IPS-NIHi11 (cell line): ENCODE measurements around the gene MSI2.

Source experiments
- DNase-seq: peaks from one replicate; pipeline ENCODE4 v3.0.0; 2012; ENCODE audit warnings: mixed read lengths, low spot score

Gene MSI2

DNA sequence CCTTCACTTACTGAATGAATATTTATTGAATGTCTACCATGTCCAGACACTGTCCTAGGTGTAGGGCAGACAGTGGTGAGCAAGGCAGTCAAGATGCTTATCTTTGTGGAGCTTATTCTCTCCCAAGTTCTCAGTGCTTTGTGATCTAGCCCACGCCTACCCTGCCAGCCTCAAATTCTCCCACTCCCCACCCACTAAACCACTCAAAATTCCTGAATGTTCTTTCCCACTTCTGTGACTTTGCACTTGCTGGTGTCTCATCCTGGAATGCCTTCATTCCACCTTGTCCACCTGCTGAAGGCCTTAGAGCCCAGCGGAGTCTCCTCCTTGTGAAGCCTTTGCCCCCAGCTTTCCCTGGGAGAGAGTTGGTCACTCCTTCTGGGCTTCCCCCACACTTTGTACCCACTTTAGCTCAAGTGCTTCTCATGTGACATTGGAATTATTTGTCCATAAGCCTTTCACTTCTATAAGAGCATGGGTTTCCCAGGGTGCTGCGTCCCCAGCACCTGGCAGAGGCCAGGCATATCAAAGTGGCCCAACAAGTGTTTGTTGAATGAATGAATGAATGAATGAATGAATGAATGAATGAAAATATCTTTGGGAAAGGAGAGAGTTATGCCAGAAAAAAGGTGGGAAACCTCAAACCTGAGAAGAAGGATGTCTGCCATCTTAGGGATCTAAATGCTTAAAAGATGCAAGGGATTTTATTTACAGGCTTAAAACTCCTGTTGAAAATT lies 465.8 kb downstream of the MSI2 start:
- no peak for DNase-seq

DNA sequence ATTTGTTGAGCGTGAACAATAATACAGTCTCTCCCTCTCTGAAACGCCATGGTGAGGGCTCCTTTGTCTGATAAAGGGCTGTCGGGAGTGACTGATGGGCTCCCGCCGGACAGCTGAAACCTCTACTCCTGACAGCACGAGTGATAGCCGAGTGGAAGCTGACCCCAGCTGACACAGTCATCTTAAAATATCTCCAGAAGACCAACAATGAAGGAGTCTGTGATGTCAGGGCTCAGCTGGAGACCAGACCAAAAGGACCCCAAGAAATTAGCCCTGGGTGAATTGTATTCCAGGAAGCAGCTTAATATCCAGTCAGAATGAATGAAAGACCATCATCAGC lies 466.4 kb downstream of the MSI2 start:
- no peak for DNase-seq

DNA sequence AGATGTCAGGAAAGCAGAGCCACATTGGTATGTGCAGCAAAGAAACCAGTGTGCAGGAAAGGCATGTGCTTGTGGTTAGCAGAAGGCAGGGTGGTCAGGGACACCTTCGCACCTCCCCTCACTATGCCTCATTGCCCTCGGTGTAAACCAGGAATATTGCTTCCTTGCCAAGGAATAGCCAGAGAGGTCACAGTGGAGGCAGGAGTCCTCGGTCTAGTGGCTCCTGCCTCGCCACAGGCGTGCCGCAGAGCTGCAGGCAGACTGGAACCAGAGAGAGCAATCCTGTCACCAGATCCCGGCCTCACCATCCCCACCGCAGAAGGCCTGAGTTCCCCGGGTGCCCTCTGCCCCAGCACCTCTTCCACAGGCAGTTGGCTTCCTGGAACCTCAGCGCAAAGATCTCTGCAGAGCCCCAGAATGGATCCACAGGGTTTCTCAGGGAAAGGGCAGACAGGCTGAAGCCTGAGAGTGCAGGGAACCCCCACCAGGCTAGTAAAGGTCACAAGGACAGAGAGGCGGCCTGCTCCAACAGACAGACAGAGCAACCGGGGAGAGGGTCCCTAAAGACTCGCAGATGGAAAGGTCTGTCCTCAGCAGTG lies 467.2 kb downstream of the MSI2 start:
- DNase-seq = no peak

DNA sequence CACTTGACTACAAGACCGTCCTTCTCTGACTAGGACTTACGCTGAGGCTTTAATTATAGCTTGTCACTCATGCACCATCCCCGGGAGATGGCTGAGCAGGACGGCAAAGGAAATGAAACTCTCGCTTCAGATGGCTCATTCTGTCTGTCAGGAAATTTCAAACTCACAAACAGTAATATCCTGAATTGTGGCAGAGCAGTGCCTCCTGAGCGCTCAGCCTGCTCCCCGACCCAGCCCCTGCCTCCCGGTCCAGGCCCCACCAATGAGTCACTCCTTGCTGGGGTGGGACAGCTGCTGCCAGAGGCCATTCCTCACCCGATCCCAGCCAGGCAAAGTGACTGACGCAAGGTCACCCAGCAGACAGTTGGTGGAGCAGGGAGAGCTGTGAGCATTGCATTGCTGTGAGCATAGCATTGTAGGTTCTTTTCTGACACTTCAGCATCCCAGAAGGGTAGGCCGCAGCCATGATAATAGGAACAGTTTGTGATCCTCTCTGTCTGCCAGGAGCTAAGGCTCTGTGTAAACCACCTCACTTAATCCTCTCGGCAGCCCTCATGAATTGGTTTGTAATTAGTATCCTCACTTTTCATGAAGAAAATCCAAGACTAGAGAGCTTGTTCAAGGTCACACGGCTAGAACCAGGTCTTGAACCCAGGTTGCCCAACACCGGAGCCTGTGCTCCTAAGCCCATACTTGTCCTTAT lies 467.9 kb downstream of the MSI2 start:
- peak; percentile 31 for DNase-seq

DNA sequence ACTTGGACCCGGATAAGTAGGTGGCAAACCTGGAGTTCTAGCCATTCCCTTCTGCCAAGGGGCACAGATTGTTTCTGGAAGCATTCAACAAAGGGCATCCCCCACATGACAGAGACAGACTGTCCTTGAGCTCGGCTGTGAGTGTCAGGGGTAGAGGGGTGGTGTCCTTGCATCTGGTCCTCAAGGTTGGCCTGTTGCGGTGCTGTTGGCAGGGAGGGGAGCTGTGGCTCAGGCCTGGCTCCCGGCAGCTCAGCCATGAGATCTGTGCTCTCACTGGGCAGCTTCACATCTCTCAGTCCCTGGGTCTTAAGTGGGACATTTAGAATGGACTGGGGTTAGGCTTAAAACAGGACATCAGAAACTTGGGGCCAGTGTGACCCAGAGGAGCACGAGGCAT lies 468.4 kb downstream of the MSI2 start:
- no peak for DNase-seq

DNA sequence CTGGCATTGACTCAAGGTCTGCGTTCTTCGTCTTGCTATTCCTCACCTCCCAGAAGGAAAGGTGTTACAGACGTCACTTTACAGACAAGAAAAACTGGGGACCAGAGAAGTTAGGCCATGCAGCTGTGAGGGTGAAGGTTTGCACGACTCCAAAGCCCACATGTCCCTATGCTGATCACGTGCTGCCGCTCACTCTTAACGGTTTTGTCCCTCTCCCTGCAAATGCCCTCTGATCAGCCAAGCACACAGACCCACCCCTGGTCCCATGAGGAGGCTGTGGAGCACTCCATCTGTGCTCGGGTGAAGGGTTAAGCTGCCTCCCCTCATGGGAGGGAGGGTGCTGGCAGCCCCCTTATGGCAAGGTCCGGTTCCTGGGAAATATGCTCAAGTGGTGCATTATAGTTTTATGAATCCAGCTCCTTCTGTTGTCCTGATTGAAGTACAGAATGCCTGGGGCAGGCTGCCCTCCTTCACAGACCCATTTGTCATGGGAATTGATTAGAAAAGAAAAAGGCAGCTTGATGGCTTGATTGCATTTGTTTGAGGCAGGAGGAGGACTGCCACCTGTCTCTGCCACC lies 470.0 kb downstream of the MSI2 start:
- DNase-seq = no peak

DNA sequence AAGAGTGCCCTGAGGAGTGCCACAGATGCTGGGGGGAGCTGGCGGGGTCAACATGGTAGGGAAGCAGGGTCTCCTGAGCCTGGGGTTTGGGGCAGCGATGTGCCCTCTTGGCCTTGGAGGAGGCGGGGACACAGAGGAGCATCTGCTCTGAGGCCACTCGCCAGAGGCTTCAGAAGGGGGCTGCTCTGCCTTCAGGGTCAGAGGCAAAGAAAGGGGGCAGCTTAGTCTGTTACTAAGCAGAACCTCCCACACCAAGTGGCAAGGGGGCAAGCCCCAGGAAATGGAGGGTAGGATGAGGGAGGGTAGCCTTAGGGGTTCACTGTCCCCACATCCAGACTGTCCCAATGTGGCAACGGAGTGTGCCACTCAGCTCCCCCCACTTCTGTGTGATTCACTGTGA lies 470.5 kb downstream of the MSI2 start:
- DNase-seq = no peak

DNA sequence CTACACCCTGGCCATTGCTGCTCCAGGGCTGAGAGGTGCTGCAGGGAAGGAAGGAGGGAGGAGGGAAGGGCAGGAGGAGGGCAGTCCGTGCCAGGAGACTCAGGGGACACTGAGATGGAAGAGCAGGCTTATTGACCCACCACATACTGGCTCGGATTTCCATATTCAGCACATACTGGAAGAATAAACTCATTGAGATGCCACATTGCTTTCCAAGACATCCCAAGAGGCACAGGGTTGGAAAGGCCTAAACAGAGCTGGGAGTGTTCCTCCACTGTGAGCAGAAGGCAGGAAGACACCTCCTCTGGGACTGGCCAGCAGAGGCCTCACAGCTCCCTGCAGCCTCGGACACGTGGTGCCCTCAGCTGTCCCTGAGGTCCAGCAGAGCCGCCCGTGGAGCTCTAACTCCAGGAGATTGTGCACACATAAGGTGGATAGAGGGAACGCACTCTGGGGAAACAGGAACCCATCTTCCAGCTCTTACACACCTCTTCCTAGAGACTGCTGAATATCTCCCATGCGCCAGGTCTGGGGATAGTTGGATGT lies 471.4 kb downstream of the MSI2 start:
- DNase-seq = no peak

DNA sequence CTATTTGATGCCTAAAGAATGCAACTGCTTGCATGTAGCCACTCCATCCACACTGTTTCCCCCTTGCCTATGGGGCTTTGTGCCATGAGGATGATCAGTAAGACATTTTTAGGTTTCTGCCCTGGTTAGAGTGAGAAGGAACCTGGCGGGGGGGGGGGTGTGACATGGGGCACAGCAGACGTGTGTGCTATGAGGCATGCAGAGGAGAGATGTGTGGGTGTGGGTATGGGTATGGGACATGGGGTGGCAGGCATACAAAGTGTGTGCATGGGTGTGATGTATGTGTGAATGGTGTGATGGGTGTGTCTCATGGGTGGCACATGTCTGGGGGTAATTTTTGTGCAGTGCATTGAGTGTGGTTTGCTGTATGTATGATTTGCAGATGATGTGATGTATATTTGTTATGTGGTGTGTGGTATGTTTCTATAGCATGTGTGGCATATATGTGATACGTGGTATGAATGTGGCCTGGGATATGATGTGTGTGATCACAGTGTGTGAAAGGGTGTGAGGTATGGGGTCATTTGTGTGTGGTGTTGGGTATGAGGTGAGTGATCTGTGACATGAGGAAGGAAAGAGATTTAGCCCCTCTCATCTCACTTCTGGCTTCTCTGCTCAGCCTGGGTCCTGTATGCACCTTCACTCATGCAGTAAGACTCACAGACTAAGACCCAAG lies 473.8 kb downstream of the MSI2 start:
- no peak for DNase-seq

DNA sequence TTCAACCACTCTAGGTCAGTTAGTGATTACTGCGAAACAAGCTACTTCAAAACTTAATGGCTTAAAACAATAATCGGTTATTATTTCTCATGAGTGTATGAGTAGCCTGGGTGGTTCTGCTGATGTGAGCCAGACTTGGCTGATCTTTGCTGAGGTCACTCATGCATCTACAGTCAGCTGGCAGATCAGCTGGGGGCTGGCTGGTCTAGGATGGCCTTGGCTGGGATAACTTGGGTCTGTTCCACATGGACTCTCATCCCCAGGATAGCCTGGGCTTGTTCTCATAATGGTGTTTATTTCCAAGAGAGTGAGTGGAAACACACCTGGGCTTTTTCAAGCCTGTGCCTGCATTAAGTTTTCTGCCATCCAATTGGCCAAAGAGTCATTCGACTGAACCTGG lies 475.7 kb downstream of the MSI2 start:
- DNase-seq = no peak

DNA sequence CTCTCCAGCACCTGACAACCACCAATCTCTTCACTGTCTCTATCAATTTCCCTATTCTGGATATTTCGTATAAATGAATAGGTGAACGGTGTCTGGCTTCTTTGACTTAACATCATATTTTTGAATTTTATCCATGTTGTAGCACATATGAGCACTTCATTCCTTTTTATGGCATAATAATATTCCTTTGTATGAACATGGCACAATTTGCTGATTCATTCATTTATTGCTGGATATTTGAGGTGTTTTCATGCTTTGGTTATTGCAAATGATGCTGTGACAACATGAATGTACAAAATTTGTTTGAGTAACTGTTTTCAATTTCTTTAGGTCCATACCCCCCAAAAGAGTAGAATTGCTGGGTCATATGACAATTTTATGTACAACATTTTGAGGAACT lies 476.8 kb downstream of the MSI2 start:
- no peak for DNase-seq
